Body of pancreas (tissue), 4 donors: ENCODE measurements around the gene MEPE. TPM values are rescaled to one million over a fixed set of nuclear protein-coding genes. Genes with fewer than 3 reads are reported as not detected.

ENCODE experiments used
- ATAC-seq: fragments of 150-250 bp; one replicate; pipeline ENCODE4 v1.9.1; 2016
- DNase-seq, 4 donors: peaks; one replicate each; pipeline ENCODE4 v3.0.0-alpha.2; 2019
- H3K27ac ChIP-seq, 4 donors: fragments of 200-600 bp; sonication (generic); 1 replicate in 3 of 4; 2 replicates in 1 of 4; pipeline versions ENCODE4 v1.5.1 to v1.6.1; 2016 to 2019; ENCODE audit warnings: mild to moderate bottlenecking in 1 of 4, mixed read lengths in 1 of 4, moderate library complexity in 1 of 4
- H3K27me3 ChIP-seq, 2 donors: fragments of 200-600 bp; sonication (generic); one replicate each; pipeline ENCODE4 v1.6.0; 2016; ENCODE audit warnings: mild to moderate bottlenecking in 1 of 2
- H3K36me3 ChIP-seq, 2 donors: fragments of 200-600 bp; sonication (generic); replicated peaks in 1 of 2; 2 replicates each; pipeline ENCODE4 v1.5.1; 2016; ENCODE audit warnings: low read depth in 2 of 2; ENCODE audit not compliant: insufficient read depth in 1 of 2
- H3K4me1 ChIP-seq: fragments of 200-600 bp; sonication (generic); one replicate; pipeline ENCODE4 v1.6.0; 2016
- H3K4me3 ChIP-seq, 2 donors: fragments of 200-600 bp; sonication (generic); 1 replicate in 1 of 2; 2 replicates in 1 of 2; pipeline ENCODE4 v1.5.1; 2016 to 2019
- H3K9me3 ChIP-seq, 3 donors: fragments of 200-600 bp; sonication (generic); 1 replicate in 2 of 3; 2 replicates in 1 of 3; pipeline ENCODE4 v1.5.1; 2016
- CTCF ChIP-seq, 7 experiments: fragments of 450-650 bp in 4 of 7; fragments of 200-600 bp in 3 of 7; sonication (generic) in 3 of 7; IDR thresholded peaks; one replicate each; pipeline ENCODE4 v1.5.1; 2016 to 2019; ENCODE audit warnings: antibody characterized with exemption in 7 of 7
- POLR2A ChIP-seq, 3 donors: fragments of 450-650 bp; IDR thresholded peaks; one replicate each; pipeline ENCODE4 v1.6.1; 2016; ENCODE audit warnings: antibody characterized with exemption in 3 of 3, mild to moderate bottlenecking in 2 of 3
- WGBS, 2 donors: methylation state at CpG; one replicate each; pipeline ENCODE4 v1.1.5; 2017; 5-methylcytosine and 5-hydroxymethylcytosine counted together
- intact Hi-C: fragments of 100-400 bp; cut with DNase I; formaldehyde crosslinking; loops from one replicate; pipeline ENCODE4 v1.15.1; 2023
- total RNA-seq, 2 donors: library from RNA; depleted of rRNA; stranded (reverse); fragments of >200 nt; gene quantifications; one replicate each; pipeline ENCODE4 v1.1.0, GENCODE V29; 2016

MEPE gene
- total RNA-seq, 2 donors from 2014 or later = not detected

GRCh38 chr4:87824352-87824751 is 8.4 kb upstream of the MEPE start:
- Histone ChIP-seq H3K27ac (no peak overlapping the region), H3K9me3 (no peaks in the 10 kb centered on the region), H3K4me3 (no peak overlapping the region), H3K4me1 (no peaks in the 10 kb centered on the region), H3K36me3 (no peaks in the 10 kb centered on the region), H3K27me3 (no peaks in the 10 kb centered on the region)
- no peak for DNase-seq
- TF ChIP-seq CTCF (IDR thresholded peaks at IDR 0.05) = no peak
- TF ChIP-seq POLR2A (IDR thresholded peaks at IDR 0.05) = no peak
- ATAC-seq = no peak
- intact Hi-C loops = no loop called here
- WGBS, 2 donors = 44 to 70% methylated on average over 1 of the region's 1 CpG

GRCh38 chr4:87834401-87834800 is 1.6 kb downstream of the MEPE start:
- TF ChIP-seq CTCF (IDR thresholded peaks at IDR 0.05) = no peak
- TF ChIP-seq POLR2A (IDR thresholded peaks at IDR 0.05) = no peak
- Histone ChIP-seq H3K4me1 (peaks cover 5% of the 10 kb centered on the region), H3K36me3 (no peaks in the 10 kb centered on the region), H3K27me3 (no peaks in the 10 kb centered on the region), H3K4me3 (no peak overlapping the region), H3K27ac (no peak overlapping the region), H3K9me3 (no peaks in the 10 kb centered on the region)
- ATAC-seq (no peak), DNase-seq (no peak)
- 62 to 71% methylated on average over 2 of the region's 2 CpGs for WGBS, 2 donors
- intact Hi-C loops = loop anchor here (10.0 kb wide), 1 partner anchor 150 kb away; no protein-coding TSS in a partner anchor

GRCh38 chr4:87835197-87835596 is 2.4 kb downstream of the MEPE start:
- no peak for DNase-seq
- Histone ChIP-seq H3K27ac (no peak overlapping the region), H3K27me3 (no peaks in the 10 kb centered on the region), H3K36me3 (no peaks in the 10 kb centered on the region), H3K4me3 (no peak overlapping the region), H3K9me3 (no peaks in the 10 kb centered on the region), H3K4me1 (peaks cover 5% of the 10 kb centered on the region)
- no peak for ATAC-seq
- TF ChIP-seq POLR2A (IDR thresholded peaks at IDR 0.05) = no peak
- no peak for TF ChIP-seq CTCF (IDR thresholded peaks at IDR 0.05)
- WGBS, 2 donors = 81 to 87% methylated on average over 2 of the region's 2 CpGs
- intact Hi-C loops = loop anchor here (10.0 kb wide), 1 partner anchor 150 kb away; no protein-coding TSS in a partner anchor

- intact Hi-C loops = loop anchor here (10.0 kb wide), 1 partner anchor 151 kb away; no protein-coding TSS in a partner anchor
- no peak overlapping the region for H3K4me3 ChIP-seq
- H3K4me1 ChIP-seq = peaks cover 5% of the 10 kb centered on the region
- TF ChIP-seq CTCF (IDR thresholded peaks at IDR 0.05) (no peak), POLR2A (IDR thresholded peaks at IDR 0.05) (no peak)
- 70 to 82% methylated on average over 2 of the region's 2 CpGs for WGBS, 2 donors
- H3K9me3 ChIP-seq = no peaks in the 10 kb centered on the region
- no peak for ATAC-seq
- H3K27me3 ChIP-seq = no peaks in the 10 kb centered on the region
- no peaks in the 10 kb centered on the region for H3K36me3 ChIP-seq
- no peak for DNase-seq
- H3K27ac ChIP-seq = no peak overlapping the region
Measured at GRCh38 chr4:87835743-87836142, 3.0 kb downstream of the MEPE start.

GRCh38 chr4:87838205-87838604 is 5.4 kb downstream of the MEPE start:
- DNase-seq (no peak), ATAC-seq (no peak)
- Histone ChIP-seq H3K9me3 (no peaks in the 10 kb centered on the region), H3K4me1 (peaks cover 5% of the 10 kb centered on the region), H3K36me3 (no peaks in the 10 kb centered on the region), H3K27ac (no peak overlapping the region), H3K4me3 (no peak overlapping the region), H3K27me3 (no peaks in the 10 kb centered on the region)
- intact Hi-C loops = loop anchor here (10.0 kb wide), 1 partner anchor 153 kb away; no protein-coding TSS in a partner anchor
- WGBS, 2 donors = 48 to 58% methylated on average over 6 of the region's 6 CpGs
- TF ChIP-seq CTCF (IDR thresholded peaks at IDR 0.05) (peak in 1 of 7 experiments; percentile 19), POLR2A (IDR thresholded peaks at IDR 0.05) (no peak)
